Epithelial cell of proximal tubule (primary cell): ENCODE measurements around the gene ALG14. TPM values are rescaled to one million over a fixed set of nuclear protein-coding genes. Genes with fewer than 3 reads are reported as not detected.

Experiments used
- DNase-seq: peaks from one replicate; pipeline ENCODE4 v3.0.0-alpha.2; 2011; ENCODE audit warnings: low read depth
- H3K4me3 ChIP-seq: 2 replicates; pipeline ENCODE4 v1.5.1; 2011; ENCODE audit warnings: low read depth, mild to moderate bottlenecking, low read length
- CTCF ChIP-seq: conservative IDR thresholded peaks from 2 replicates; pipeline ENCODE4 v1.5.1; 2012; ENCODE audit warnings: low read depth, mild to moderate bottlenecking, low read length
- total RNA-seq: library from RNA; depleted of rRNA; stranded (reverse); fragments of >200 nt; gene quantifications from 2 replicates; pipeline ENCODE4 v1.2.3, GENCODE V29; 2015

The ALG14 gene
- total RNA-seq, 1 donor from 2014 or later = 1.1 TPM

DNA sequence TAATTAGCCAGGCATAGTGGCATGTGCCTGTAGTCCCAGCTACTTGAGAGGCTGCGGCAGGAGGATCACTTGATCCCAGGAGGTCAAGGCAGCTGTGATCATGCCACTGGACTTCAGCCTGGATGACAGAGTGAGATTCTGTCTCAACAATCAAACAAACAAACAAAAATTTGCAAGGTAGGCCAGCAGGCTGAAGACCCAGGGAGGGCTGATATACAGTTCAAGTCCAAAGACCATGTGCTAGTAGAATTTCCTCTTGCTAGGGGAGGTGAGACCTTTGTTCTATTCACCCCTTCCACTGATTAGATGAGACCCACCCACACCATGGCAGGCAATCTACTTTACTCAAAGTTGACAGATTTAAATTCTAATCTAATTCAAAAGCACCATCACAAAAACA, 114.7 kb downstream of the ALG14 start:
- H3K4me3 ChIP-seq = no peak overlapping the region
- no peak for TF ChIP-seq CTCF

GRCh38 chr1:94955767-94956632, 116.8 kb downstream of the ALG14 start:
- DNase-seq = no peak
- H3K4me3 ChIP-seq = no peak overlapping the region
- TF ChIP-seq CTCF = no peak

More for the DNA sequence above, 114.7 kb downstream of the ALG14 start:
- no peak for DNase-seq

GRCh38 chr1:94954263-94955220, 118.2 kb downstream of the ALG14 start:
- no peak overlapping the region for H3K4me3 ChIP-seq
- no peak for DNase-seq
- no peak for TF ChIP-seq CTCF

DNA sequence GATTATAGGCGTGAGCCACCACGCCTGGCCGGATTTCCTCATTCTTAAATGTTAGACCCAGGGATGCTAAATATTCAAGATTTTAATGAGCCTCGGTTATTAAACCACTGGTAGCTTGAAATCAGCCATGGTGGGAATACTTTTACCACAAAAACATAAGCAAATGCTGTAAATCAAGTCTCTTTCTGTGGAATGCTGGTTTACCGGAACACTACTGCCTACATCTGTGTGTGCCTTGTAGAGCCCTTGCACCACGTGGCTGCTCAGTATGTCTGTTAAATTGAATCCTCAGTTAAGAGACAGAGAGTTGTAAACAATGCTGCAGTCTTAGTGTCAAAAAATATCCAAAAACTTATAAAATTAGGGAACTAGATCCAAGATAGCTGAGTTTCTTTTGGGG, 119.0 kb downstream of the ALG14 start:
- TF ChIP-seq CTCF = no peak
- DNase-seq = no peak
- H3K4me3 ChIP-seq = no peak overlapping the region

DNA sequence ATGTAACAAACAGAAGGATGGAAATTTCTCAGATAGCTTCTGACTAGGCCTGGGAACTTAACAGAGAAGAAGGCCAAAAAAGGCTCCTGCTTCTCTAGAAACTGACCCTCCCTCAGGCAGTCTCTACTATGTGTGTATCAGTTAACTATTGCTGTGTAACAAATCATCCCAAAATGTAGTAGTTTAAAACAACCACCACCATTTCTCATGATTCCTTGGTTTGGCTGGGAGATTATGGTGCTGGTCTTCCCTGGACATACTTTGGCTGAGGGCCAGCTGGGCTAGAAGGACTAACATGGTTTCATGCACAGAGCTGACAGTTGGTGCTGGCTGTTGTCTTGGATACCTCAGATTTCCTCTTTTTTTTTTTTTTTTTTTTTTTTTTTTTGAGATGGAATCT, 119.6 kb downstream of the ALG14 start:
- no peak for DNase-seq
- TF ChIP-seq CTCF = no peak

GRCh38 chr1:94952539-94952938, 120.2 kb downstream of the ALG14 start:
- DNase-seq = no peak
- no peak for TF ChIP-seq CTCF
- H3K4me3 ChIP-seq = no peak overlapping the region

More for the DNA sequence above, 119.6 kb downstream of the ALG14 start:
- no peak overlapping the region for H3K4me3 ChIP-seq
